GM12878 (cell line): ENCODE measurements around the gene MAF. TPM values are rescaled to one million over a fixed set of nuclear protein-coding genes. Genes with fewer than 3 reads are reported as not detected.

Experiments used
- ATAC-seq: fragments of 200-7000 bp; cut with Tn5 transposase; 3 replicates; pipeline ENCODE4 v1.9.1; 2020; ENCODE audit warnings: mild to moderate bottlenecking, moderate library complexity
- BruUV-seq: library from RNA; stranded (reverse); fragments of 400-500 nt; replicated peaks from 2 replicates; lab custom pipeline; 2021; lab: Mats Ljungman, UMichigan
- CTCF ChIA-PET: fragments of 300-600 bp; sonication (Branson Sonifier 250); formaldehyde crosslinking; extraction: SDS; loops from one replicate; lab custom pipeline; 2021; ENCODE audit warnings: inconsistent platforms; lab: Yijun Ruan, JAX
- POLR2A ChIA-PET: fragments of 350-600 bp; formaldehyde crosslinking; extraction: SDS; loops from one replicate; lab custom pipeline; 2021; ENCODE audit warnings: inconsistent platforms; lab: Charles Lee
- RAD21 ChIA-PET: fragments of 300-600 bp; sonication (Branson Sonifier 250); formaldehyde crosslinking; loops from one replicate; lab custom pipeline; 2023; ENCODE audit warnings: antibody characterized with exemption; ENCODE audit not compliant: unreplicated experiment; lab: Charles Lee
- SMC1A ChIA-PET: fragments of 300-600 bp; sonication (Branson Sonifier 250); formaldehyde crosslinking; loops from one replicate; lab custom pipeline; 2023; ENCODE audit not compliant: unreplicated experiment, uncharacterized antibody; lab: Charles Lee
- DNase-seq: peaks from one replicate; pipeline ENCODE4 v3.0.0-alpha.2; 2011; ENCODE audit warnings: low read depth, low spot score
- FAIRE-seq: peaks from 3 replicates; lab custom pipeline; 2011; peaks lifted over from hg19 to GRCh38; lab: Jason Lieb, UNC
- H2AFZ ChIP-seq: 2 replicates; pipeline ENCODE4 v1.6.0; 2011; ENCODE audit warnings: low read depth, low read length, control low read depth; ENCODE audit not compliant: control insufficient read depth
- H3K27ac ChIP-seq: 2 replicates; pipeline ENCODE4 v1.5.1; 2011; ENCODE audit warnings: control low read depth; ENCODE audit not compliant: control insufficient read depth, insufficient read depth
- H3K27me3 ChIP-seq, 2 experiments: replicated peaks in 1 of 2; 2 replicates each; pipeline versions ENCODE4 v1.6.0 to v1.6.1; 2011; ENCODE audit warnings: low read length in 1 of 2; ENCODE audit not compliant: control insufficient read depth in 2 of 2, insufficient read depth in 2 of 2
- H3K36me3 ChIP-seq, 2 experiments: 2 replicates each; pipeline ENCODE4 v1.5.1; 2011; ENCODE audit warnings: low read length in 1 of 2; ENCODE audit not compliant: control insufficient read depth in 2 of 2, insufficient read depth in 2 of 2
- H3K4me1 ChIP-seq: 2 replicates; pipeline ENCODE4 v1.6.1; 2011; ENCODE audit warnings: mild to moderate bottlenecking, low read length, moderate library complexity, mixed read lengths; ENCODE audit not compliant: control insufficient read depth, insufficient read depth
- H3K4me2 ChIP-seq: 2 replicates; pipeline ENCODE4 v1.6.0; 2011; ENCODE audit warnings: control low read depth; ENCODE audit not compliant: control insufficient read depth, insufficient read depth
- H3K4me3 ChIP-seq: fragments of 200-600 bp; sonication (generic); 2 replicates; pipeline ENCODE4 v1.5.1; 2016
- H3K79me2 ChIP-seq: 2 replicates; pipeline ENCODE4 v1.6.0; 2011; ENCODE audit warnings: low read length; ENCODE audit not compliant: control insufficient read depth, insufficient read depth
- H3K9ac ChIP-seq: 2 replicates; pipeline ENCODE4 v1.8.0; 2011; ENCODE audit warnings: low read length, control low read depth, mixed read lengths; ENCODE audit not compliant: control insufficient read depth, insufficient read depth
- H3K9me3 ChIP-seq: replicated peaks from 3 replicates; pipeline ENCODE4 v1.5.1; 2011; ENCODE audit warnings: mild to moderate bottlenecking, low read length; ENCODE audit not compliant: control insufficient read depth, insufficient read depth
- H4K20me1 ChIP-seq: 2 replicates; pipeline ENCODE4 v1.6.0; 2011; ENCODE audit not compliant: control insufficient read depth, insufficient read depth
- ATF2 ChIP-seq: IDR thresholded peaks from 2 replicates; pipeline ENCODE4 v1.6.1; 2012; ENCODE audit warnings: low read length, inconsistent platforms
- BHLHE40 ChIP-seq, 2 experiments: fragments of 450-650 bp in 1 of 2; IDR thresholded peaks; 2 replicates each; pipeline ENCODE4 v1.6.1; 2011 to 2017; ENCODE audit warnings: low read depth in 2 of 2, borderline replicate concordance in 1 of 2, improper control_type of control experiment in 1 of 2, low read length in 1 of 2, mild to moderate bottlenecking in 1 of 2
- CEBPB ChIP-seq, 2 experiments: fragments of 150-350 bp in 1 of 2; IDR thresholded peaks; 2 replicates each; pipeline ENCODE4 v1.6.1; 2012 to 2014; ENCODE audit warnings: low read depth in 2 of 2, low read length in 2 of 2, borderline replicate concordance in 1 of 2, inconsistent platforms in 1 of 2
- CREM ChIP-seq: IDR thresholded peaks from 2 replicates; pipeline ENCODE4 v1.6.1; 2014; ENCODE audit warnings: antibody characterized with exemption, low read depth
- CUX1 ChIP-seq: IDR thresholded peaks from 2 replicates; pipeline ENCODE4 v1.6.1; 2012; ENCODE audit warnings: improper control_type of control experiment, low read depth, low read length; ENCODE audit not compliant: insufficient replicate concordance
- FOXK2 ChIP-seq: fragments of 450-650 bp; IDR thresholded peaks from 2 replicates; pipeline ENCODE4 v1.6.1; 2017; ENCODE audit warnings: mild to moderate bottlenecking, moderate library complexity
- HDGF ChIP-seq: fragments of 450-650 bp; IDR thresholded peaks from 2 replicates; pipeline ENCODE4 v1.6.1; 2016; ENCODE audit warnings: antibody characterized with exemption
- HSF1 ChIP-seq: fragments of 150-350 bp; IDR thresholded peaks from 2 replicates; pipeline ENCODE4 v1.6.1; 2014; ENCODE audit warnings: mild to moderate bottlenecking, low read depth, low read length
- KLF5 ChIP-seq: fragments of 450-650 bp; IDR thresholded peaks from 2 replicates; pipeline ENCODE4 v1.6.1; 2014; ENCODE audit warnings: mild to moderate bottlenecking; ENCODE audit not compliant: partially characterized antibody
- NFXL1 ChIP-seq: fragments of 450-650 bp; IDR thresholded peaks from 2 replicates; pipeline ENCODE4 v1.6.1; 2017; ENCODE audit warnings: antibody characterized with exemption, mild to moderate bottlenecking, borderline replicate concordance
- POU2F2 ChIP-seq: IDR thresholded peaks from 3 replicates; pipeline ENCODE4 v1.6.1; 2011; ENCODE audit warnings: low read depth, mild to moderate bottlenecking, low read length, borderline replicate concordance
- RAD21 ChIP-seq: IDR thresholded peaks from 2 replicates; pipeline ENCODE4 v1.6.1; 2011; ENCODE audit warnings: mild to moderate bottlenecking, low read depth, low read length, moderate library complexity; ENCODE audit not compliant: insufficient read depth
- SP1 ChIP-seq: IDR thresholded peaks from one replicate; pipeline ENCODE4 v1.6.1; 2011; ENCODE audit warnings: low read depth, low read length
- USF1 ChIP-seq: IDR thresholded peaks from 2 replicates; pipeline ENCODE4 v1.6.1; 2011; ENCODE audit warnings: borderline replicate concordance, low read depth, mild to moderate bottlenecking, moderate library complexity, mixed read lengths, low read length; ENCODE audit not compliant: insufficient read depth; ENCODE audit errors: extremely low read length
- YBX1 ChIP-seq: fragments of 450-650 bp; IDR thresholded peaks from 2 replicates; pipeline ENCODE4 v1.6.1; 2016; ENCODE audit warnings: antibody characterized with exemption
- YY1 ChIP-seq: IDR thresholded peaks from 2 replicates; pipeline ENCODE4 v1.6.1; 2011; ENCODE audit warnings: low read depth, mild to moderate bottlenecking, low read length
- WGBS: methylation state at CpG from one replicate; pipeline ENCODE4 v1.1.6; 2016; ENCODE audit warnings: low lambda C conversion rate; ENCODE audit not compliant: insufficient replicate concordance, insufficient coverage; ENCODE audit errors: missing lambda C conversion rate; 5-methylcytosine and 5-hydroxymethylcytosine counted together
- in situ Hi-C: fragments of 300-500 bp; cut with MboI; formaldehyde crosslinking; loops from 9 replicates; pipeline ENCODE4 v1.14.3; 2018; ENCODE audit warnings: mixed read lengths
- intact Hi-C: fragments of 100-400 bp; cut with micrococcal nuclease; formaldehyde crosslinking; loops from one replicate; pipeline ENCODE4 v1.14.2; 2022; ENCODE audit not compliant: unreplicated experiment
- polyA plus RNA-seq, 11 experiments: library from polyadenylated mRNA; depleted of rRNA in 4 of 11; unstranded in 6 of 11; stranded (reverse) in 5 of 11; fragments of >200 nt; fragmentation: Nextera tagmentation in 4 of 11; fragmentation: Illumina TruSeq in 1 of 11; extraction: Ambion mirVana in 4 of 11; extraction: Trizol in 1 of 11; gene quantifications; 1 replicate in 1 of 11; 2 replicates in 10 of 11; pipeline versions ENCODE4 v1.2.1 to v1.2.3, GENCODE V29; 2011 to 2016; ENCODE audit warnings: inconsistent platforms in 2 of 11, missing spikeins in 2 of 11, low read depth in 1 of 11
- total RNA-seq, 4 experiments: library from RNA; depleted of rRNA in 3 of 4; stranded (reverse); fragments of >200 nt in 3 of 4; fragmentation: Illumina TruSeq in 1 of 4; extraction: Trizol in 1 of 4; gene quantifications; 2 replicates each; pipeline versions ENCODE4 v1.2.1 to v1.2.3, GENCODE V29; 2013 to 2021

MAF gene
- total and polyA plus RNA-seq, 10 of the 15 experiments (the other 5 are each of a cell fraction or from before 2014, with no cell fraction given) = 0.03 to 0.13 TPM; not detected in 8

- no peaks in the 10 kb centered on the region for H4K20me1 ChIP-seq
- no peak overlapping the region for H3K27ac ChIP-seq
- no peak overlapping the region for H2AFZ ChIP-seq
- no peaks in the 10 kb centered on the region for H3K4me1 ChIP-seq
- FAIRE-seq (no peak), ATAC-seq (no peak), DNase-seq (no peak)
- no TSS peak for BruUV-seq
- H3K9ac ChIP-seq = no peak overlapping the region
- no peaks in the 10 kb centered on the region for H3K9me3 ChIP-seq
- H3K36me3 ChIP-seq = no peaks in the 10 kb centered on the region
- POLR2A ChIA-PET = no interaction called here
- CTCF ChIA-PET = no interaction called here
- H3K79me2 ChIP-seq = no peaks in the 10 kb centered on the region
- intact Hi-C loops (no loop called here), in situ Hi-C loops (no loop called here)
- SMC1A ChIA-PET = no interaction called here
- H3K4me2 ChIP-seq = no peak overlapping the region
- H3K27me3 ChIP-seq = peaks cover 0 to 11% of the 10 kb centered on the region in 2 experiments; a peak in 2 of 4 replicates
- RAD21 ChIA-PET = no interaction called here
- no peak overlapping the region for H3K4me3 ChIP-seq
- 59% methylated on average over 7 of the region's 7 CpGs for WGBS
- TF ChIP-seq HDGF (no peak), ATF2 (no peak), SP1 (no peak), YY1 (no peak), NFXL1 (no peak), HSF1 (no peak), KLF5 (no peak), CUX1 (no peak), CEBPB (IDR thresholded peaks at IDR 0.05; ENCODE audit: borderline replicate concordance in 1 of 2, low read depth in 2 of 2, low read length in 2 of 2) (no peak), CREM (no peak), RAD21 (no peak), YBX1 (no peak), POU2F2 (no peak), FOXK2 (no peak), USF1 (no peak), BHLHE40 (IDR thresholded peaks at IDR 0.05; ENCODE audit: borderline replicate concordance in 1 of 2, low read depth in 2 of 2, low read length in 1 of 2) (no peak)
Observed at GRCh38 chr16:79595931-79596450, 4.5 kb downstream of the MAF start.
